Fibroblast of skin of abdomen (primary cell): ENCODE data around the gene PDGFRB.

Experiments used
- DNase-seq: peaks from one replicate; pipeline ENCODE4 v3.0.0-alpha.2; 2013

Gene PDGFRB

DNA sequence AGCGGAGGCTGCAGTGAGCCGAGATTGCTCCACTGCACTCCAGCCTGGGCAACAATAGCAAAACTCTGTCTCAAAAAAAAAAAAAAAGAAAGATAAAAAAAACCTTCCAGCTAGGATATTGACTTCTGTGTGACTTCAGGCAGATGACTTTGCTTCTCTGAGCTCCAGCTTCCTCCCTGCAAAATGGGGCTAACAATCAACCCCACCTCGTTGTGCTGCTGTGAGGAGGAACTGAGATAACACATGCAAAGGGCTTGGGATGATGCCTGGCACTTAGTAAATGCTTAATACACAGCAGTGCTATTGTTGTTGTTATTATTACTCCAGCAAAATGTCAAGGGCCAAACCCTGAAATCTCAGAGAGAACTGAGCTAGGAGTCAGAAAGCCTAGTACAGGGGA, 7.4 kb upstream of the PDGFRB start:
- no peak for DNase-seq

DNA sequence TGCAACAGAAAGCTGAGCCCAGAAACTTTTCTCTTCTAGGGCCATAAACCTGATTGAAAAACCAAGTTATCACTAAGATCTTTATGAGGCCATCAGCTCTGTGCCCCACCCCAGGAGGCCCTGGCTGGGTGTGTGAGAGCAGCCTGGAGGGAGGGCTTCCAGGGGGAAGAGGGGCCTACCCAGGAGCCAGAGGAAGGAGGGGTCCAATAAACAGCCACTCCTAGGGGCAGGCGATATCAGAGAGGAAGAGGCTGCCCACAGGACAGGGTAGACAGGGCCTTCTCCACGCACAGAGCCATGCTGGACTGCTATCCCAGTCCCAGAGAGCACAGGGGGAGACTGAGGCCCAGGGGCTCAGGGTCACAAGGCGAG, 6.5 kb upstream of the PDGFRB start:
- no peak for DNase-seq

DNA sequence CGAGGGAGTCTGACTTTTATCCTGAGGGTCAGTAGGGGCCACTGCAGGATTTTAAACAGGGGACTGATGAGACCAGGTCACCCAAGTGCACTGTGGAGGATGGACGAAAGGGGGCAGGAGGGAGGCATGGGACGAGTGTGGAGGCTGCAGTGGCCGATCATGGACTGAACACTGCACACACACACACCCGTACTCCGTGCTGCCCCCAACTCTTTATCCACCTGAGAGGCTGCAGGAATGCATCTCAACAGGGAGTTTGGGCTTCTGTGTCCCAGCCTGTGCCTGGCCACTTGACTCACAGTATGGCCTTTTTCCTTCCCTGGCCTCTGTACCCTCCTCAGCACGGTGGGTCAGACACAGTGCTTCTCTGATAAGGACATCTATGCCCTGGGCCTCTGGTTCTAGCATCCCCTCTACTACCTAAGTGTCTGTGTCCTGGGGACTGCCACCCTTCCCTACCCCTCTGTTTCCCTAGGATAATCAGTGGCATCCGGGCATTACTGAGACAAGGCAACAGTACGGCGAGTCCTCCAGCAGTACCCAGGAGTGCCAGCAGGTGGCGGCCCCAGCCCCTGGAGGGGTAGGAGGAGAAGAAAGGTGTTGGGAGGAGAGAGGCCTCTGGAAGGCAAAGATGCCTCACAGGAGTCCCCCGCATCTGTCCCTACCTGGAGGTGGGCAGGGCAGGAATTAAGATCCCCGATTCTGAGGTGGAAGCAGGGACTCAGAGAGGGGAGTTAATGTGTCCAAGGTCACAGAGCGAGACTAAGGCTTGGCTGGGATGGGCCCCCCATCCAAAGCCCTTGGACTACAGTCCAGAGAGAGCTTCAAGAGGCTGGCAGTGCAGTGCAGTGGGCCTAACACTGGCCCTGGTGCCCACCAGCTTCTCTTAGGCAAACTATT, 5.8 kb upstream of the PDGFRB start:
- DNase-seq = peak; percentile 66

DNA sequence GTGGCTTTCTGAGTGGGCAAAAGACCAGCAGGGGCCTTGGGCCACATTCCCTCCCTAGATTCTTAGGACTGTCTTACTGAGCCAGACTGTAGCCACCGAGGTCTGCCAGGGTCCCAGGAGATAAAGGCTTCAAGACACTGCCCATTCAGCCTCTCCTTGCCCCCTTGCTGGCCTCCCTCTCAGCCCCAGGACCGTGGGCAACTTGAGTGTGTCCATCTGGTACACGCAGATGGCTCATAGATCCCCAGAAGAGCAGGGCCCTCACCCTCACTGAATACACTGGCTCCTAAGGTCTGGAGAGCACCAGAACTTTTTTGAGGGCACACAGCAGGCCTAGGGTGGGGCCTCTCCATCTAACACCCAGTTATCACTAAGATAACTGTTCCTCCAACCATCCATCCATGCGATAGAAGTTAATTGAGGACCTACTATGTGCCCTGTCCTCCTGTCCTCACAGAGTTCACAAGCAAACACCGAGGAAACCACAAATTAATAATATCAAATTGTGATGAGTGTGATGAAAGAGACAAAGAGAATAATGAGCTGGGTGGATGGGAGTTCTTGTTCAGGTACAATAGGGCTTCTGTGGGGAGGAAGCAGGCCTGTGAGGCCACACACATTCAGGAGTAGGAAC, 4.9 kb upstream of the PDGFRB start:
- no peak for DNase-seq

DNA sequence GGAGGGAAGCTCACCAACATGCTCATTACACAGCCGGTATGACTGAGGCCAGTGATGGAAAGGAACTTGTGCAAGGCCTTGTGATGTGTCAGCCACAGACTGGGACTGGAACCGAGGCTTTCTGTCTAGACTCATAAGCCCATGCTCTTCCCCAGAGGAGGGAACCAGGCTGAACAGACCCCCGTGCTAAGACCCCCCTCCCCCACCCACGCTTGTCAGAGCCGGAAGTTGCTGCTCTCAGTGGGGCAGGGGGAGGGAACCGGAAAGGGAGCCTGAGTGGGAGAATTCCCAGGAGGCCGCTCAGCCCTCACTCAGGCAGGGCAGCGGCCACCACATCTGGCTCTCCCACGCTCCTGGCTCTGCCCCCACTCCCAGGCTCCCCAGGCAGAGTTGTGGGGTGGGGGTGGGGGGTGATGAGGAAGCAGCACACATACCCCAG, 4.1 kb upstream of the PDGFRB start:
- peak; percentile 82 for DNase-seq

DNA sequence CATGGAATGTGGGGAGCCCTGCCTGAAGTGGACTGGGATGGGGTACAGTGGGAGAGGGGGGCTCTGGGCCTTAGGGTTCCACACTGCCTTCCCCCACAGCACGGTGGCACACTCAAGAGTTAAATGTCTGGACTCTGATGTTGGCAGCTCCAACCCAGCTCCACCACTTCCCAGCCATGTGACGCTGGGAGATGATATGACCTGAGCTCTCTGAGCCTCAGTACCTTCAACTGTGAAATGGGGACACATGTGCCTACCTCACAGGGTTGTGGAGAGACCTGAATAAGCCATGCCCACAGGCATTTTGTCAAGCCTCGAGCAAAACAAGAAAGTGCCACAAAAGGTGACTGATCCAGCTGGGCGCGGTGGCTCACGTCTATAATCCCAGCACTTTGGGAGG, 3.4 kb upstream of the PDGFRB start:
- no peak for DNase-seq

DNA sequence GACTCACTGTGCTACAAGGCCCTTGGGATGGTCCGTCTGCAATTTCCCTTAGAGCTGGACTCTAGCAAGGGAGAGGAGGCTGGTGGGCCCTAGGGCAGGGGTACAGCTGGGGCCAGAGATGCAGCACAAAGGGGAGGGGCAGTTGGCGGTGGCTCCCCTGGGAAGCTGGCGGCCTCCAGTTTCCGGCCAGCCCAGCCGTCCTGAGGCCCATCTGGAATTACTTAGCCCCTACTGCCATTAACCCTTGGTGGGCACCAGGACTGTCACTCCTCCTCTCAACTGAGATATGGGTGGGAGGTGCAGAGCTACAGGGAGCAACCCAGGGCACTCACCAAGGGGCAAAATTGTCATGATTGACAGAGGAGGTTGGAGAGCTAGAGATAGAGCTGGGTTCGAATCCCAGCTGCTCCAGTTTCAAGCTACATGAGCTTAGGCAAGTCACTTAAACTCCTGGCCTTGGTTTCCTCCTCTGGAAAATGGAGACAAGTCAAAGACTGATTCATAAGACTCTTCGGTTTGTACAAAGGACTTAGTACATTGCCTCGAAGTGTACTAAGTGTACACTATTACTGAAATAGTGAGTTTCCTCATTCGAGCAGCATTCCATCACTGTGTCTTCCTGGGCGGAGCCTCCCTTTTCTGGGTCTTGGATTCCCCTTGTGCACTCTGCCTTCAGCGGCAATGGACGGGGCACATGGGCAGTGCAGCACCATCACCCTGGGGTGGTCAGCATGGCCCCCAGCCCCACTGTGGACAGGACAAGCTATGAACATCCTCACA, 2.7 kb upstream of the PDGFRB start:
- DNase-seq = peak; percentile 52

DNA sequence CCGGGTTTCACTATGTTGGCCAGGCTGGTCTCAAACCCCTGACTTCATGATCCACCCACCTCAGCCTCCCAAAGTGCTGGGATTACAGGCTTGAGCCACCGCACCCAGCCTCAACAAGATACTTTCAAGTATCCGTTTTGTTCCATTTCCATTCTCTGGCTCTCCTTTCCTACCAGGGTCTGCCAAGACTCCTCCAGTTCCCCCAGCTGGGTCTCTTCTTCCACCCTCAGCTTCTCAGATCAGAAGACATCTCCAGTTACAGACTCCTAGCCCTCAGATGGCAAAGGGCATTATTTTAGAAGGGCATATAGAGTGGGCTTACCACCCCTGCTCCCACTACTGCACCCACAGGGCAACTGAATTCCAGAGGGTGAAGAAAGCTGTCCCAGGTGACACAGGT, 1.5 kb upstream of the PDGFRB start:
- DNase-seq = no peak

DNA sequence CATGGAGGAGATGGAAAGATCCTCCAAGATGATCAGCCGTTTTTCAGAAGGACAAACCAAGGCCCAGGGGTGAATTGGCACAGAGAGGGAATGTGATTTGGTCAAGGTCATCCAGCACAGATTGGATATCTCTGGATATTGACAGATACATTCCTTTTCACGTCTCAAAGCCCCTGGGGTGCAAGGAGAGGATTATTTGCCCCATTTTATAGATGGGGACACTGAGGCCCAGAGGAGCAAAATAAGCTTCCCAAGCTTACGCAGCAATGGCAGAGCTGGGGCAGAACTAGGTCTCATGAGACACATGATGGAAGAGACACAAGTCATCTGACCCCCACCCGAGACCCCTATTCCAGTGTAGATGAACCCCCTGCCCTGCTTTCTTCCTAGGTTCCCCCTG, 895 bp upstream of the PDGFRB start:
- no peak for DNase-seq

DNA sequence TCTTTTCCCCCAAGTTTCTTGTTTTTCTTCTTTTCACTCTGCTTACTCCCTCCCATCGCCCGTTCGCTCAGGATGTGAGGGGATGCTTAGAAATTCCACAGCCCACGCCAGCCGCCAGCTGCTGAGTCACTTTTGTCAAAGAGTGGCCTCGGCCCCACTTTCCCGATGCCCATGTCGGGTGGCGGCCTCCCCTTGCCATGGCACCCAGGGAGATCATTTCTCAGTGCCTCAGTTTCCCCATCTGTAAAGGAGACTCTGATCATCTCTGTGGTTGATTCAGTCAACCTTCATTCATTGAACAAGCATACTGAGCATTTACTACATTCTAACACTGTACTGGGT, 353 bp upstream of the PDGFRB start:
- DNase-seq = no peak

DNA sequence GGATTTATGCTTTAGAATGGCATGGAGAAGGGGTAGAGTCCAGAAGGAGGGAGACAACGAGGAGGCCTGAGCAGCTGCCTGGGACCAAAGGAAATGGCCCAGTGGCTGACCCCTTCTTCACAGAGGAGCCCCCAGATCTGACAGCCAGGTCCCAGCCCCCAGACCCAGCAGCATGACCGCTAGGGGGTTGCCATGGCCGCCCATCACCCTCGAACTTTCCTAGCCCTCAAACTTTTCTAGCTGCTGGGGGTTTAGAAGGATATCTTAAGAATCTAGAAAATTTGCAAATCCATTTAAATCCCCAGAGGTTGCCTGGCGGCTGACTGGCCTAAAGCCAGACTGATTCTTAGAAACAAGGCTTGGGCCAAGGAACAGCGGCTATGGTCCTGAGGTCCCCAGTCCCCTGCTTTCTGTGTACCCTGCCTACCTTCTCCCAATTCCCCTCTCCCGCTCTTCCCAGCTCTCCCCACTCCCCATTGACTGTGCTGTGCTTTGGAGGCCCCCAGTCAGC, 972 bp downstream of the PDGFRB start:
- no peak for DNase-seq

DNA sequence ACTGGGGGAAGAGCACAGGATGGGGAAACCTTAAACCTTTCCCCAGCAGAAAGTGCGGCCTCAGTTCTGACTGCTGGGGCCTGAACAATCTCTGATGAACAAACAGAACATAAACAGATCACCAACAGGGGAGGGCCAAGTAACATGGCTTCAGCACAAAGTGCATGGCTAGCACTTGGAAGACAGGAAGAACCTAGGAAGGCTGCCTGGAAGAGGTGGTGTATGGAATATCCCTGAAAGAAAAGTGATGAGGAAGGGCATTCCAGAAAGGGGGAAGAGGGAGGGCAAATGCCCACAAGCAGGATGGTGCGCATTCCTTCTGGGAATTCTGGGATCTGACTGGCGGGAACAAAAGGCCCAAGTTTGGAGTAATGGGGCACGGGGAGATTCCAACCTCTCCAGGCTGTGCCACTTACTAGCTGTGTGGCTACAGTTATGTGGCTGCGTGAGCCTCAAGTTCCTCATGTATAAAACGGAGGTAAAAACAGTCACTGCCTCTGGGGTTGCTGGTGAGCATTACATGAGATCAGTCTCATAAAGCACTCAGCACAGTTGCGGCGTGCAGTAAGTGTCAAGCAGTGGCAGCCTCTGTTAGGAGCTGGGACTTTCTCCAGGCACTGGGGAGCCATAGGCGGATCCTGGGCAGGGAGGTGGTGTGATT, 1.6 kb downstream of the PDGFRB start:
- peak; percentile 76 for DNase-seq

DNA sequence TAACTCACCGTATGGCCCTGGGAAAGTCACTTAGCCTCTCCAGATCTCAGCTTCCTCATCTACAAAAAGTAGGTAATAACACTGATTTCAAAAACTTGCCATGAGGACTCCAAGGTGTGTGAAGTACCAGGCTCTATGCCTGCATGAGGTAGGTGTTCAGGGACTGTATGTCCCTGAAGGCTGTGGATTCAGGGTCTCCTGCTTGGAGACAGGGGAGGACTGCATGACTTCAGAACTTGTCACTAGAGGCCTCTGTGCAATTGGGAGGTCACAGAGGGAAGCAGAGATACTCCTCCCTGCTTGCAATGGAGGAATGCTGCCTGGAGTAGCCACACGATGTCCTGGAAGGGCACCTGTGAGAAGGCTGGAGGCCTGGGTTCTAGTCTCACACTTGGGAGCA, 2.2 kb downstream of the PDGFRB start:
- no peak for DNase-seq

DNA sequence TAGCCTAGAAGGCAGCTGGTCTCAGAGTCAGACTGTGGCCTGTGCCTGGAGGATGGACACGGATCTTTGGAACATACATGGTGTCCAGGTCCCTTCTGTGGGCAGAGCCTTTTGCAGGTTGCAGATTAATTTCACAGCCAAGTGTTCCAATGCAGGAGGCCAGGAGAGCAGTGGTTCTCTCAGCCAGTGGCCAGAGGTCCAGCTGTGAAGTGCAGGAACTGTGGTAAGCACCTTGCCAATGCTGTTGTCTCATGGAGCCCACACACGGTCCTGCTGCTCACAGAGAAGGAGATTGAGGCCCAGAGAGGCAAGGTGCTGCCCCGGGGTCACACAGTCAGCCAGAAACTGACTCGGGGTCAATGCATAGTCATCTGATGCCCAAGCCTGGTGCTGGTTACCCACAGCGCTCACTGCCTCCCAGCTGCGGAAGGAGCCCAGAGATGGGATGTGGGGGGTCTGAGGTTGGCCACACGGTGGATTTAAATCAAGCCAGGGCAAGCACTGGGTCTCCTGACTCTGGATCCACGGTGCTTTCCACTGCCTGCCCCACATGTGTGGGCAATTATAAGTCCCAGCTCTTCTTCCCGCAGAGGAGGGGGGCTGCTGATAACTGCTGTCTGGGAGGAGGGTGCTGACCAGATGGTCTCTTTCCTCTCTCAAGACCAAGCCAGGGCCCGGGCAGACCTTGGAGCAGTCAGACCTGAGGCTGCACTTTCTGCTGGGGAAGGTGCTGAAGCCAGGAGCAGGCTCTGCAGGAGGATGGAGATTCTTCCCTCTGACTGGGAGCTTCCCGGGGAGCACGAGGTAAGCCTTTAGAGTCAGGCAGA, 2.8 kb downstream of the PDGFRB start:
- DNase-seq = peak; percentile 48

DNA sequence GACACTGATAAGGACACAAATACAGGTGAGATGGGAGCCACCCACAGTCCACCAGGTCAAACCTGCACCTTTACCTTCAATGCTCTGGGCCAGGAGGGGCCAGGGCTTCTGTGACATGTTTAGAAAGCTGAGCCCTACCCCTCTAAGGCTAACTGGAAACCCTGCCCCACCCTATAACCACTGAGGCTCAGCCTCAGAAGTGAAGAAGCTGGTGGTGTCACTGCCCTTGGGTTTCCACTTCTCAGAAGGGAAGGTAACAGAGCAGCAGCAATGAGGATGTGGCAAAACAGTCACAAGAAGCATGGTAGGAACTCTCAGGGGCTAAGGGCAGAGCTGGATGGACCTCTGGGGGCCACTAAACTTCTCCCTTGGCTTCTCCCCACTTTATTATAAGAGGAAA, 6.0 kb downstream of the PDGFRB start:
- no peak for DNase-seq

DNA sequence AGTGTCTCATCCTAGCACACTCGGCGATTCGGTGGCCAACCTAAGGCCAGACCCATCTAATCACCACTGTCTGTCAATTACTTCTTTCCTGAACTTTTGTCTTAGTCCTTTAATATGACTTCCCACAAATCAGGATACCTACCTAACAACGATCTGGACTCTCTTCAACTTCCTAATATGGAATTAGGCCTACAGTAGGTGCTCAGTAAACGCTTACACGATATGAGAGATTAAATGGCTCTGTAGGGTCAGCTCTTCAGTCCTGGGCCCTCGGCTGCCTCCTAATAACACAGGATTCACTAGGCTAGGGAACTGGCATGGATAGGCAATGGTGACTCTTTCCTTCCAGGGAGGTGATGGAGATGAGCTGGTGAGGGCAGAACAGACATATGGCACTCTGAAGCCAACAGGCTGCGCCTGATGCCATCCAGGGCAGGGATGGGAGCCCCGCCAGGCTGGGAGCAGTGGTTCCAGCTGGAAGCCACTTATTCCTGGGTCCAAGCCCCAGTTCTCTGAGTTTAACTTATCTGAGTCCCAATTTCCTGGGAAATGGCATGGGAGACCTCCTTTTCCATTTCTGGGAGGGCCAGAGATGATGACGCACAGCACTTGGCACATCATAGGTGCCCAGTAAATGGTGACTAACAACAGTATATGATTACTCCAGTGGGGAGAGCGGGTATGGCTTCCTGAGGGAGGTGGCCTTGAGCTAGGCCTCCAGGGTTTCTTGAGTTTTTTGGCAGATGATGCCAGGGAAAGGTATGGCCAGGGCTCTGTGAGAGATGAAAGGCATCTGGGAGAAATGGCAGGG, 7.3 kb downstream of the PDGFRB start:
- DNase-seq = no peak

DNA sequence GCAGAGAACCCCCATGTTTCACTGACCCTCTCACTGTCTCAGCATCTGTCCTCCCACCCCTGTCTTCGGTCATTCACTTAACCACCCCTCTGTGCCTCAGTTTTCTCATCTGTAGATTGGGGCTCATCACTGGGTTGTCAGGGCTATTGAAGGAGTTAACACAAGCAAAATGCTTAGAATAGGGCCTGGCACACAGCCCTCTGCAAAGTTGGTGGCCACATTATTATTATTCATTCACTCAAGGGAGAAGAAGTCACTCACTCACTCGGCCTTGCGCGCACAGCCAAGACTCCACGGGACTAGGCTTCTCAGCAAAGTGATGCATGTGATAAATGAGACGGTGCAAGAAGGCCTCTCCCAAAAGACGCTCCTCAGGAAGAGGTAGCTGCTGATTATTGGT, 8.0 kb downstream of the PDGFRB start:
- no peak for DNase-seq

DNA sequence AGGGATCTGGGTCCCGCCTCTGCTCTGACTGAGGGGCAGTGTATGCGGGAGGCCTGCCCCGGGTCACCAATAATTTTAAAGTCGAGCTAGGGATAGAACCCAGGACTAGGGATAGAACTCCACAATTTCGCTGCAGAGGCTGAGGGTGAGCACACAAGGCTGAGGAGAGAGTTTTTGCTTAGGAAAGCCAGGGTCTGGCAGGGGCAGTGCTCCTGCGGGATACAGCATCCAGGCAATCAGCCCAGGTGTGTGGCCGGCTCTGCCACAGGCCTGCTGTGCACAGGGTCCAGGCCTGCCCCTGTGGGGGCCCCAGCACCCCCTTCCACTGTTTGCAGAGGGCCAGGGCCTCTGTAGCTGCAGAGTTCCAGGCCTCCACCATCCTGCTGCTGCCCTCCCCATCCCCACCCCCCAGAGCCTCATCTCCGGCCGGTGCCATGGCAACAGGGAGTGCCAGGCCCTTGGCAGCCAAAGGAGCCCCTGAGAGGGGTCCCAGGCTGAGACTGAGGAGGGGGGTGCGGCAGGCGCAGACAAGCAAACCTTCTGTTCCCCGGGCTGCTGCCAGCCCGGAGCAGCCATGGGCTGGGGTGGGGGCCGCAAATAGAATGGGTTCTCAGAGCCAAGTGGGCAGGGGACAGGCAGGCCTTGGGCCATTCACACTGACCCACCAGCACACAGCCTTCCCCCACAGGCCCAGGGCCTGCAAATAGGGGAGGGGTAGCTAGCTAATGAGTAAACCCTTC, 8.6 kb downstream of the PDGFRB start:
- DNase-seq = no peak

DNA sequence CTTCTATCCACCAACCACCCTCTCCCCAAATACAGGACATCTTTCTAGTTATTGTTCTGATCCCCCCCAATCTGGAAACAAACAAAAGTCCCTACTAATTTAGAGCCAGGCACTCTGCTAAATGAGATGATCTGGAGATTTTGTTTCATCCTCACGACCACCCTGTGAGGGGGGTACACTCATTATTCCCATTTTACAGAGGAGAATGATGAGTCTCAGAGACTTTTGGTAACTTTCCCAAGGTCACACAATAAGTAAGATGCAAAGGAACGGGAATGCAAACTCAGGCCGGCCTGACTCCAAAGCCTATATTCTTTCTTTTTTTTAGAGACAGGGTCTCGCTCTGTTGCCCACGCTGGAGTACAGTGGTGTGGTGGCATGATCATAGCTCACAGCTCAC, 9.4 kb downstream of the PDGFRB start:
- DNase-seq = no peak

DNA sequence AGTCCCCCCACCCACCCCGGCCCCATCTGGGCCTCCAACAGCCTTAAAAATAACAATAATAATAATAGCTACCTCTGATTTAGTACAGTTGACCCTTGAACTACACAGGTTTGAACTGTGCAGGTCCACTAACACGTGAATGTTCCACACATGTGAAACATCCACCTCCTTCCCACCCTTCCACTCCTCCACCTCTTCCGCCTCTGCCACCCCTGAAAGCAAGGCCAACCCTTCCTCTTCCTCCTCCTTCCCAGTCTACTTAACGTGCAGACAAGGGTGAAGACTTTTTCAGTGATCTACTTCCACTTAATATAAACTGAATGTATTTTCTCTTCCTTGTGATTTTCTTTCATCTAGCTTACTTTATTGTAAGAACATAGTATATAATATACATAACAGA, 10.8 kb downstream of the PDGFRB start:
- DNase-seq = no peak
